Daoy (cell line): ENCODE data around the gene DNAH9. TPM values are rescaled to one million over a fixed set of nuclear protein-coding genes. Genes with fewer than 3 reads are reported as not detected.

Source experiments
- DNase-seq: peaks from one replicate; pipeline ENCODE4 v3.0.0-alpha.2; 2015; ENCODE audit warnings: low read depth
- total RNA-seq: library from RNA; depleted of rRNA; stranded (reverse); fragments of >200 nt; shearing (Covaris generic); gene quantifications from 2 replicates; pipeline ENCODE4 v1.2.3, GENCODE V29; 2014

The DNAH9 gene
- total RNA-seq, 1 experiment from 2014 or later, result 0.74 TPM

DNA sequence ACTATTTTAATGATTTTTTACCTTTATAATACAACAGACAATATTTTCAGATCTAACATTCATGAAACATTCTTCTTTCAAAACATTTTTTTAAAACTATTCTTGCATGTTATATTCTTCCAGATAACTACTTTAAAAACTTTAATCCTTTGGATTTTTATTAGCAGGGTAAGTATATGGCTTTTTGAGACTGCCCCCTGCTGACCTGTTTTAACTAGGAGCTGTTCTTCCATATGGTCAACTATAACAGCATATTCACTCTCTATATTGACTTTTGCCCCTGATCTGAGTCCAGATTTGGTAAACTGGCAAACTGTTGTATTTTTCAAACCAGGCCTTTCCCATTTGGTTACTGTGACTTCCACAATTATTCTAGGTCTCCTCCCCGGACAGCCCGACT, 382.5 kb downstream of the DNAH9 start:
- DNase-seq, result no peak

- no peak for DNase-seq
Observed at GRCh38 chr17:11981862-11982261, 383.6 kb downstream of the DNAH9 start.

- DNase-seq, result no peak
Observed at GRCh38 chr17:11986179-11986941, 388.1 kb downstream of the DNAH9 start.

DNA sequence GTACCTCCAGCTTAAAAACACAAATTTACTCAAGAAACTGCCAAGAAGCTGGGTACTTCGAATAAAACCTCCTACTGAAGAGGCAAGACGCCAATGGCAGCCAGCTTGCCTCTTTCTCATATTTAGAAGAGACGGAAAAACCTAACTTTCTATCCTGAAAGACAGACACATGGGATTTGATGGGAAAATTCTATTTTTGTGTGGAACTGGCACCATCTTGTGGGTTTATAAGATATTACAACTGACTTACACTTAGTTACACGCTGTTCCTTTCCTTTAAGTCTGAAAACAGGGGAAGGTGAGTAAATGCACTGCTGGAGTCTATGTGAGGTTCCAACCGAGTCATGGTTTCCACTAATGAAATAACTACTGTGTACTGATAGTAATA, 388.7 kb downstream of the DNAH9 start:
- peak; percentile 35 for DNase-seq

DNA sequence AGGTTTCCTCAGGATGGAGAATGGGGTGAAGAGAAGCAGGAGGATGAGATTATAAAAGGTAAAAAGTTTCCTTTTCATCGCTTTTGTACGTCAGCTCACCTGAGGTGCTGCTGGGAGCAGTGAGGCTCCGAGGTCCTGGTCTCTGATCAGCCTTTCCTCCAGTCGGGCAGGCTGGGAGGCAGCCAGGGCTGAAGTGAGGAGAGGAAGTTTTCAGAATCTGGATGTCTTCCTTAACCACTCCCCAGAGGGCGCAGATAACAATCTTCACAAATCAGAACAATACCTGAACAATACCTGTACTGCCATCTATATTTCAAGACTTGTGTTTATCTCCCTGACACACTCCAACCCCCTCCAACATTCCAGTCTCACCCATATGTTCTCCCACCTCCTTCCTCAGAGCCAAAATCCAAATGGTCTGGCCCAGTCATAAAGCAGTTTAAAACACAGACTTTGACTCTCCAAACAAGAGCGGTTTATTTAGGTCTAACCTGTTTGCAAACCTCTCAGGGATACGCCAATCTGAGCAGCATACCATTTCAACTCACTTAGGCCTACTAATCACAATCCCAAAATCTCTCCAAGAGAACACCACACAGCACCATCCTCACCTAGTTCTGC, 392.2 kb downstream of the DNAH9 start:
- no peak for DNase-seq

GRCh38 chr17:11991461-11991860, 393.2 kb downstream of the DNAH9 start:
- DNase-seq, result no peak

- DNase-seq, result no peak
Observed at GRCh38 chr17:11996722-11997146, 398.5 kb downstream of the DNAH9 start.

GRCh38 chr17:11997147-11997971, 399.1 kb downstream of the DNAH9 start, which contains the start of gene ZNF18:
Gene ZNF18 (minus strand): TSS chr17:11997475. CDS start chr17:11992829, 4,646 bp downstream.
- DNase-seq, result peak; percentile 98

DNA sequence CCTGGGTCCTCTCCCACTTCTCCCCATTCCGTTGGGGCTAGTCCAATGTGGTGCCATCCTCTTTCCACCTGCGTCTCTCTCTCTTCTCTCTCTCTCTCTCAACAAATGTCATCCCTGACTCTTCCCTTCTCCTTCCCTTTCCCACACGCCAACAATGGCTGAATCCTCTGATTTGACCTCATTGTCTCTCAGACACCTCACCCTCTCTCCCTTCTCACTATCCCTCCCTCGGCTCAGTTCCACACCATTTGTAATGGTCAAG, 399.6 kb downstream of the DNAH9 start:
- no peak for DNase-seq

- no peak for DNase-seq
Observed at GRCh38 chr17:11999696-12000095, 401.4 kb downstream of the DNAH9 start.

GRCh38 chr17:12007466-12007865, 409.2 kb downstream of the DNAH9 start:
- DNase-seq, result no peak
